Memory B cell (primary cell): ENCODE data around the gene APOB.

Experiments used
- ATAC-seq: fragments of 150-1000 bp; cut with Tn5 transposase; 2 replicates; pipeline ENCODE4 v1.10.0; 2021; ENCODE audit warnings: low read depth, mild to moderate bottlenecking, moderate library complexity
- DNase-seq, 2 donors: peaks; one replicate each; pipeline ENCODE4 v3.0.0; 2022; ENCODE audit warnings: low spot score in 2 of 2
- H3K27ac Mint-ChIP-seq: one replicate; pipeline ENCODE4 v1.8.0; 2022; ENCODE audit warnings: mild to moderate bottlenecking, moderate library complexity, mixed read lengths
- H3K27me3 Mint-ChIP-seq: one replicate; pipeline ENCODE4 v1.8.0; 2022; ENCODE audit warnings: mixed read lengths
- H3K36me3 Mint-ChIP-seq: one replicate; pipeline ENCODE4 v1.8.0; 2022; ENCODE audit warnings: mild to moderate bottlenecking, mixed read lengths
- H3K4me1 Mint-ChIP-seq: one replicate; pipeline ENCODE4 v1.8.0; 2022; ENCODE audit warnings: mixed read lengths
- H3K4me3 Mint-ChIP-seq: one replicate; pipeline ENCODE4 v1.8.0; 2022; ENCODE audit warnings: mild to moderate bottlenecking, moderate library complexity, mixed read lengths
- H3K9me3 Mint-ChIP-seq: one replicate; pipeline ENCODE4 v1.8.0; 2022; ENCODE audit warnings: mixed read lengths

Gene APOB

GRCh38 chr2:21010813-21011439 is 32.9 kb downstream of the APOB start:
- DNase-seq (no peak), ATAC-seq (no peak)
- Mint-ChIP-seq H3K27me3 (peaks cover 12% of the 10 kb centered on the region), H3K4me3 (no peak overlapping the region), H3K4me1 (no peaks in the 10 kb centered on the region), H3K9me3 (no peaks in the 10 kb centered on the region), H3K27ac (no peak overlapping the region), H3K36me3 (no peaks in the 10 kb centered on the region)

- Mint-ChIP-seq H3K27me3 (peaks cover 14% of the 10 kb centered on the region), H3K4me1 (no peaks in the 10 kb centered on the region), H3K27ac (no peak overlapping the region), H3K36me3 (no peaks in the 10 kb centered on the region), H3K9me3 (no peaks in the 10 kb centered on the region), H3K4me3 (no peak overlapping the region)
- no peak for DNase-seq
- no peak for ATAC-seq
These were observed 34.1 kb downstream of the APOB start for GRCh38 chr2:21009662-21010225.

GRCh38 chr2:21008790-21009661 is 34.8 kb downstream of the APOB start:
- no peak overlapping the region for H3K4me3 Mint-ChIP-seq

GRCh38 chr2:21008014-21008789 is 35.7 kb downstream of the APOB start:
- H3K4me1 Mint-ChIP-seq, result no peaks in the 10 kb centered on the region
- H3K27me3 Mint-ChIP-seq, result peaks cover 13% of the 10 kb centered on the region
- DNase-seq (no peak), ATAC-seq (no peak)
- no peak overlapping the region for H3K4me3 Mint-ChIP-seq
- H3K36me3 Mint-ChIP-seq, result no peaks in the 10 kb centered on the region
- H3K9me3 Mint-ChIP-seq, result no peaks in the 10 kb centered on the region
- no peak overlapping the region for H3K27ac Mint-ChIP-seq

More at GRCh38 chr2:21008790-21009661, 34.8 kb downstream of the APOB start:
- H3K27ac Mint-ChIP-seq, result no peak overlapping the region
- no peaks in the 10 kb centered on the region for H3K4me1 Mint-ChIP-seq
- no peaks in the 10 kb centered on the region for H3K9me3 Mint-ChIP-seq
- ATAC-seq, result no peak
- peaks cover 14% of the 10 kb centered on the region for H3K27me3 Mint-ChIP-seq
- H3K36me3 Mint-ChIP-seq, result no peaks in the 10 kb centered on the region
- DNase-seq, result no peak

- no peak overlapping the region for H3K27ac Mint-ChIP-seq
- H3K36me3 Mint-ChIP-seq, result no peaks in the 10 kb centered on the region
- no peak for ATAC-seq
These were observed 36.5 kb downstream of the APOB start for GRCh38 chr2:21007129-21008013.

GRCh38 chr2:21006423-21007128 is 37.3 kb downstream of the APOB start:
- Mint-ChIP-seq H3K9me3 (no peaks in the 10 kb centered on the region), H3K4me1 (no peaks in the 10 kb centered on the region), H3K27ac (no peak overlapping the region), H3K27me3 (peaks cover 12% of the 10 kb centered on the region), H3K36me3 (no peaks in the 10 kb centered on the region), H3K4me3 (no peak overlapping the region)
- no peak for DNase-seq
- ATAC-seq, result no peak

More at GRCh38 chr2:21007129-21008013, 36.5 kb downstream of the APOB start:
- Mint-ChIP-seq H3K4me1 (no peaks in the 10 kb centered on the region), H3K27me3 (peaks cover 13% of the 10 kb centered on the region), H3K9me3 (no peaks in the 10 kb centered on the region), H3K4me3 (no peak overlapping the region)
- no peak for DNase-seq

GRCh38 chr2:21005700-21006422 is 38.0 kb downstream of the APOB start:
- Mint-ChIP-seq H3K9me3 (no peaks in the 10 kb centered on the region), H3K27ac (no peak overlapping the region), H3K27me3 (peaks cover 12% of the 10 kb centered on the region), H3K36me3 (no peaks in the 10 kb centered on the region), H3K4me1 (no peaks in the 10 kb centered on the region), H3K4me3 (no peak overlapping the region)
- DNase-seq (no peak), ATAC-seq (no peak)

GRCh38 chr2:21005111-21005699 is 38.7 kb downstream of the APOB start:
- ATAC-seq (no peak), DNase-seq (no peak)
- H3K4me1 Mint-ChIP-seq, result no peaks in the 10 kb centered on the region
- no peak overlapping the region for H3K4me3 Mint-ChIP-seq
- H3K27ac Mint-ChIP-seq, result no peak overlapping the region
- peaks cover 12% of the 10 kb centered on the region for H3K27me3 Mint-ChIP-seq
- no peaks in the 10 kb centered on the region for H3K36me3 Mint-ChIP-seq
- no peaks in the 10 kb centered on the region for H3K9me3 Mint-ChIP-seq

GRCh38 chr2:21004181-21004572 is 39.7 kb downstream of the APOB start:
- Mint-ChIP-seq H3K4me3 (no peak overlapping the region), H3K36me3 (no peaks in the 10 kb centered on the region), H3K27ac (no peak overlapping the region), H3K4me1 (no peaks in the 10 kb centered on the region), H3K9me3 (no peaks in the 10 kb centered on the region), H3K27me3 (peaks cover 12% of the 10 kb centered on the region)
- ATAC-seq (no peak), DNase-seq (no peak)

- DNase-seq (no peak), ATAC-seq (no peak)
- no peak overlapping the region for H3K4me3 Mint-ChIP-seq
- H3K36me3 Mint-ChIP-seq, result no peaks in the 10 kb centered on the region
- no peaks in the 10 kb centered on the region for H3K4me1 Mint-ChIP-seq
- H3K27ac Mint-ChIP-seq, result no peak overlapping the region
- peaks cover 12% of the 10 kb centered on the region for H3K27me3 Mint-ChIP-seq
- H3K9me3 Mint-ChIP-seq, result no peaks in the 10 kb centered on the region
These were observed 40.2 kb downstream of the APOB start for GRCh38 chr2:21003572-21004180.

GRCh38 chr2:21002814-21003192 is 41.1 kb downstream of the APOB start:
- DNase-seq (no peak), ATAC-seq (no peak)
- Mint-ChIP-seq H3K4me1 (no peaks in the 10 kb centered on the region), H3K4me3 (no peak overlapping the region), H3K36me3 (no peaks in the 10 kb centered on the region), H3K9me3 (no peaks in the 10 kb centered on the region), H3K27me3 (peaks cover 10% of the 10 kb centered on the region), H3K27ac (no peak overlapping the region)
